Thoracic aorta (tissue), 2 donors: Measurements from ENCODE around the gene GALNT16. TPM values are rescaled to one million over a fixed set of nuclear protein-coding genes. Genes with fewer than 3 reads are reported as not detected.

Experiments used
- ATAC-seq: fragments of 150-250 bp; one replicate; pipeline ENCODE4 v1.8.0; 2017; ENCODE audit warnings: low read depth; ENCODE audit not compliant: insufficient number of reproducible peaks, low FRiP score
- DNase-seq: peaks from one replicate; pipeline ENCODE4 v3.0.0-alpha.2; 2020; ENCODE audit warnings: low spot score
- H3K27ac ChIP-seq, 2 donors: fragments of 200-600 bp; sonication (generic); 1 replicate in 1 of 2; 2 replicates in 1 of 2; pipeline ENCODE4 v1.5.1; 2016; ENCODE audit warnings: mild to moderate bottlenecking in 2 of 2, moderate library complexity in 2 of 2
- H3K27me3 ChIP-seq: fragments of 200-600 bp; sonication (generic); replicated peaks from 2 replicates; pipeline ENCODE4 v1.6.0; 2016; ENCODE audit warnings: mild to moderate bottlenecking; ENCODE audit not compliant: insufficient read depth
- H3K36me3 ChIP-seq: fragments of 200-600 bp; sonication (generic); one replicate; pipeline ENCODE4 v1.5.1; 2016
- H3K4me1 ChIP-seq, 2 donors: fragments of 200-600 bp; sonication (generic); 1 replicate in 1 of 2; 2 replicates in 1 of 2; pipeline versions ENCODE4 v1.5.1 to v1.6.0; 2016; ENCODE audit warnings: low read depth in 2 of 2, mild to moderate bottlenecking in 1 of 2; ENCODE audit not compliant: control insufficient read depth in 1 of 2
- H3K4me3 ChIP-seq: fragments of 200-600 bp; sonication (generic); 2 replicates; pipeline ENCODE4 v1.5.1; 2016; ENCODE audit warnings: mild to moderate bottlenecking
- H3K9me3 ChIP-seq: fragments of 200-600 bp; sonication (generic); 2 replicates; pipeline ENCODE4 v1.5.1; 2016
- CTCF ChIP-seq: fragments of 200-600 bp; sonication (generic); IDR thresholded peaks from one replicate; pipeline ENCODE4 v1.5.1; 2019; ENCODE audit warnings: antibody characterized with exemption
- total RNA-seq, 2 donors: library from RNA; depleted of rRNA; stranded (reverse); fragments of >200 nt; gene quantifications; one replicate each; pipeline versions ENCODE4 v1.1.0 to v1.2.3, GENCODE V29; 2016

The GALNT16 gene
- total RNA-seq, 2 donors from 2014 or later: 12.1 to 15.8 TPM

- H3K4me3 ChIP-seq: no peak overlapping the region
- no peak for ATAC-seq
- peaks cover 11 to 26% of the 10 kb centered on the region in 2 donors for H3K4me1 ChIP-seq
- no peaks in the 10 kb centered on the region for H3K9me3 ChIP-seq
- DNase-seq: no peak
- H3K36me3 ChIP-seq: no peaks in the 10 kb centered on the region
- TF ChIP-seq CTCF: no peak
- no peak overlapping the region for H3K27ac ChIP-seq
- H3K27me3 ChIP-seq: no peaks in the 10 kb centered on the region
Measured at GRCh38 chr14:69353168-69353567, 93.2 kb downstream of the GALNT16 start.

GRCh38 chr14:69354383-69355153, 94.6 kb downstream of the GALNT16 start:
- H3K27me3 ChIP-seq: no peaks in the 10 kb centered on the region
- H3K9me3 ChIP-seq: no peaks in the 10 kb centered on the region
- no peaks in the 10 kb centered on the region for H3K36me3 ChIP-seq
- H3K4me3 ChIP-seq: no peak overlapping the region
- H3K4me1 ChIP-seq: peaks cover 11 to 26% of the 10 kb centered on the region in 2 donors
- no peak for DNase-seq
- TF ChIP-seq CTCF: no peak
- no peak for ATAC-seq
- peak overlapping the region; percentile 78 to 90 for H3K27ac ChIP-seq

- Histone ChIP-seq H3K4me1 (peaks cover 11 to 26% of the 10 kb centered on the region in 2 donors), H3K4me3 (no peak overlapping the region), H3K36me3 (no peaks in the 10 kb centered on the region), H3K9me3 (no peaks in the 10 kb centered on the region), H3K27me3 (no peaks in the 10 kb centered on the region), H3K27ac (peak overlapping the region; percentile 78 to 90)
- no peak for TF ChIP-seq CTCF
- DNase-seq (no peak), ATAC-seq (no peak)
Measured at GRCh38 chr14:69355154-69355597, 95.2 kb downstream of the GALNT16 start.

GRCh38 chr14:69355607-69356281, 95.8 kb downstream of the GALNT16 start:
- no peak for TF ChIP-seq CTCF
- Histone ChIP-seq H3K4me3 (no peak overlapping the region), H3K4me1 (peaks cover 11 to 26% of the 10 kb centered on the region in 2 donors), H3K36me3 (no peaks in the 10 kb centered on the region), H3K27ac (peak overlapping the region; percentile 78 to 90), H3K27me3 (no peaks in the 10 kb centered on the region), H3K9me3 (no peaks in the 10 kb centered on the region)
- peak; percentile 86 for ATAC-seq
- DNase-seq: peak; percentile 58

GRCh38 chr14:69356903-69357543, 97.1 kb downstream of the GALNT16 start:
- TF ChIP-seq CTCF: no peak
- no peak for DNase-seq
- no peak for ATAC-seq
- Histone ChIP-seq H3K4me1 (peaks cover 11 to 26% of the 10 kb centered on the region in 2 donors), H3K27ac (peak overlapping the region; percentile 22 to 78), H3K27me3 (no peaks in the 10 kb centered on the region), H3K4me3 (no peak overlapping the region), H3K36me3 (no peaks in the 10 kb centered on the region), H3K9me3 (no peaks in the 10 kb centered on the region)
